AG09309 (cell line): ENCODE measurements around the gene ZSCAN26.

Experiments used
- DNase-seq: peaks from one replicate; pipeline ENCODE4 v3.0.0-alpha.2; 2010; ENCODE audit warnings: low read depth
- H3K4me3 ChIP-seq: 2 replicates; pipeline ENCODE4 v1.5.1; 2011; ENCODE audit warnings: mild to moderate bottlenecking, low read depth, low read length, moderate library complexity; ENCODE audit not compliant: control insufficient read depth
- CTCF ChIP-seq: IDR thresholded peaks from 2 replicates; pipeline ENCODE4 v1.5.1; 2011; ENCODE audit warnings: mild to moderate bottlenecking, low read depth, low read length, inconsistent platforms; ENCODE audit not compliant: insufficient read depth, control insufficient read depth; ENCODE audit errors: missing control alignments

The ZSCAN26 gene

GRCh38 chr6:28267695-28268059, 734 bp downstream of the ZSCAN26 start:
- no peak for DNase-seq
- H3K4me3 ChIP-seq, result peak overlapping the region; percentile 90
- TF ChIP-seq CTCF, result no peak

- no peak overlapping the region for H3K4me3 ChIP-seq
- DNase-seq, result peak; percentile 74
- TF ChIP-seq CTCF, result no peak
These were observed 2.5 kb downstream of the ZSCAN26 start for GRCh38 chr6:28269492-28269891.

GRCh38 chr6:28274888-28275287, 7.9 kb downstream of the ZSCAN26 start:
- TF ChIP-seq CTCF, result no peak
- H3K4me3 ChIP-seq, result no peak overlapping the region
- DNase-seq, result no peak

GRCh38 chr6:28277746-28278145, 10.8 kb downstream of the ZSCAN26 start:
- TF ChIP-seq CTCF, result no peak
- no peak overlapping the region for H3K4me3 ChIP-seq
- no peak for DNase-seq

GRCh38 chr6:28280595-28281287, 13.8 kb downstream of the ZSCAN26 start:
- no peak for DNase-seq
- TF ChIP-seq CTCF, result no peak
- H3K4me3 ChIP-seq, result peak overlapping the region; percentile 75

- peak within 1 kb of the TSS; percentile 75 for H3K4me3 ChIP-seq
- TF ChIP-seq CTCF, result no peak
- peak; percentile 33 for DNase-seq
These were observed 14.5 kb downstream of the ZSCAN26 start, which contains the start of gene PGBD1 for GRCh38 chr6:28281288-28282064. Gene PGBD1 (plus strand): TSS chr6:28281572. CDS start chr6:28283814, 2,242 bp downstream.
